DND-41 (cell line): ENCODE data around the gene RNF148.
"Not testable (repeated sequence)": the region's sequence is repeated elsewhere in the genome, so short reads cannot be mapped to it uniquely, and the experiment has no call there.

Experiments used
- ATAC-seq: fragments of 200-7000 bp; cut with Tn5 transposase; 3 replicates; pipeline ENCODE4 v1.9.1; 2021; ENCODE audit warnings: low read depth; ENCODE audit not compliant: insufficient read depth
- DNase-seq: peaks from one replicate; pipeline ENCODE4 v3.0.0-alpha.2; 2020
- H2AFZ ChIP-seq: 2 replicates; pipeline ENCODE4 v1.6.0; 2012; ENCODE audit warnings: low read depth, low read length
- H3K27ac ChIP-seq: 2 replicates; pipeline ENCODE4 v1.5.1; 2012; ENCODE audit warnings: low read length, inconsistent platforms
- H3K27me3 ChIP-seq: fragments of 200-600 bp; sonication (generic); 2 replicates; pipeline ENCODE4 v1.6.0; 2012; ENCODE audit warnings: low read length, mild to moderate bottlenecking, inconsistent platforms; ENCODE audit not compliant: insufficient read depth, poor library complexity
- H3K36me3 ChIP-seq: 2 replicates; pipeline ENCODE4 v1.5.1; 2012; ENCODE audit warnings: low read length, inconsistent platforms; ENCODE audit not compliant: insufficient read depth
- H3K4me1 ChIP-seq: 2 replicates; pipeline ENCODE4 v1.5.1; 2012; ENCODE audit warnings: mild to moderate bottlenecking, low read length; ENCODE audit not compliant: insufficient read depth
- H3K4me2 ChIP-seq: 2 replicates; pipeline ENCODE4 v1.6.0; 2012; ENCODE audit warnings: mild to moderate bottlenecking, moderate library complexity, low read length, inconsistent platforms; ENCODE audit not compliant: insufficient read depth
- H3K4me3 ChIP-seq, 2 experiments: fragments of 200-600 bp in 1 of 2; shearing (Covaris generic) in 1 of 2; 2 replicates each; pipeline ENCODE4 v1.5.1; 2012 to 2016; ENCODE audit warnings: inconsistent platforms in 2 of 2, low read length in 2 of 2, mild to moderate bottlenecking in 2 of 2, low read depth in 1 of 2, moderate library complexity in 1 of 2
- H3K79me2 ChIP-seq: 2 replicates; pipeline ENCODE4 v1.6.0; 2012; ENCODE audit warnings: low read length, inconsistent platforms; ENCODE audit not compliant: insufficient read depth
- H3K9ac ChIP-seq: 2 replicates; pipeline ENCODE4 v1.6.0; 2012; ENCODE audit warnings: low read depth, mild to moderate bottlenecking, inconsistent platforms, low read length, moderate library complexity
- H3K9me3 ChIP-seq: 2 replicates; pipeline ENCODE4 v1.5.1; 2012; ENCODE audit warnings: low read length, moderate library complexity, mild to moderate bottlenecking, inconsistent platforms; ENCODE audit not compliant: insufficient read depth, severe bottlenecking
- H4K20me1 ChIP-seq: 2 replicates; pipeline ENCODE4 v1.6.0; 2012; ENCODE audit warnings: low read length; ENCODE audit not compliant: insufficient read depth
- EZH2 ChIP-seq: IDR thresholded peaks from 3 replicates; pipeline ENCODE4 v1.6.1; 2012; ENCODE audit warnings: borderline replicate concordance, low read depth, mild to moderate bottlenecking, moderate library complexity, low read length, inconsistent platforms; ENCODE audit not compliant: severe bottlenecking
- TF ChIP-seq, protein P1 (sequence below): IDR thresholded peaks from 2 replicates; pipeline ENCODE4 v1.5.1; 2012; ENCODE audit warnings: borderline replicate concordance, low read length, moderate library complexity, mild to moderate bottlenecking; ENCODE audit not compliant: poor library complexity, severe bottlenecking; ENCODE audit errors: extremely low read depth

RNF148 gene

DNA sequence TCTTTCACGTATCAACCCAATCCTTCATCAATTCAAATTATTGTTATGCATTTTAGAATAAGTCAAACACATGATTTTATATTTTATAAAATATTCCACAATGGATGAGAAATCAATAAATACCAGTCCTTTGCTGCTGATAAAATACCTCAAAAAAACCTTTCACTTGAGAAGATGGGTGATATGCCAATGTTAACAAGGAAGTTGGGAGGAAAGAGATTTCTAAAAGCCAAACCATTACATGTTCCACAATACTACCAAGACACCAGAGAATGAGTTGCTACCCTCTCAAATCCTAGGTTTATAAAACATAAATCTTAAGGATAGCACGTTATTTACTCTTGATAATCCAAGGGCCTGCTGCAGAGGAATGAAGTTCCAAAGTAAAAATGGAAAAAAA lies 18.2 kb downstream of the RNF148 start:
- no peaks in the 10 kb centered on the region for H3K9me3 ChIP-seq
- no peaks in the 10 kb centered on the region for H3K27me3 ChIP-seq
- H3K79me2 ChIP-seq = no peaks in the 10 kb centered on the region
- no peak overlapping the region for H3K27ac ChIP-seq
- H2AFZ ChIP-seq = no peak overlapping the region
- H3K4me2 ChIP-seq = no peak overlapping the region
- no peaks in the 10 kb centered on the region for H3K36me3 ChIP-seq
- no peak overlapping the region for H3K9ac ChIP-seq
- DNase-seq (no peak), ATAC-seq (no peak)
- H3K4me1 ChIP-seq = no peaks in the 10 kb centered on the region
- no peak overlapping the region for H3K4me3 ChIP-seq
- no peak for TF ChIP-seq EZH2
- TF ChIP-seq, protein P1, sequence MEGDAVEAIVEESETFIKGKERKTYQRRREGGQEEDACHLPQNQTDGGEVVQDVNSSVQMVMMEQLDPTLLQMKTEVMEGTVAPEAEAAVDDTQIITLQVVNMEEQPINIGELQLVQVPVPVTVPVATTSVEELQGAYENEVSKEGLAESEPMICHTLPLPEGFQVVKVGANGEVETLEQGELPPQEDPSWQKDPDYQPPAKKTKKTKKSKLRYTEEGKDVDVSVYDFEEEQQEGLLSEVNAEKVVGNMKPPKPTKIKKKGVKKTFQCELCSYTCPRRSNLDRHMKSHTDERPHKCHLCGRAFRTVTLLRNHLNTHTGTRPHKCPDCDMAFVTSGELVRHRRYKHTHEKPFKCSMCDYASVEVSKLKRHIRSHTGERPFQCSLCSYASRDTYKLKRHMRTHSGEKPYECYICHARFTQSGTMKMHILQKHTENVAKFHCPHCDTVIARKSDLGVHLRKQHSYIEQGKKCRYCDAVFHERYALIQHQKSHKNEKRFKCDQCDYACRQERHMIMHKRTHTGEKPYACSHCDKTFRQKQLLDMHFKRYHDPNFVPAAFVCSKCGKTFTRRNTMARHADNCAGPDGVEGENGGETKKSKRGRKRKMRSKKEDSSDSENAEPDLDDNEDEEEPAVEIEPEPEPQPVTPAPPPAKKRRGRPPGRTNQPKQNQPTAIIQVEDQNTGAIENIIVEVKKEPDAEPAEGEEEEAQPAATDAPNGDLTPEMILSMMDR = no peak
- H4K20me1 ChIP-seq = no peaks in the 10 kb centered on the region

DNA sequence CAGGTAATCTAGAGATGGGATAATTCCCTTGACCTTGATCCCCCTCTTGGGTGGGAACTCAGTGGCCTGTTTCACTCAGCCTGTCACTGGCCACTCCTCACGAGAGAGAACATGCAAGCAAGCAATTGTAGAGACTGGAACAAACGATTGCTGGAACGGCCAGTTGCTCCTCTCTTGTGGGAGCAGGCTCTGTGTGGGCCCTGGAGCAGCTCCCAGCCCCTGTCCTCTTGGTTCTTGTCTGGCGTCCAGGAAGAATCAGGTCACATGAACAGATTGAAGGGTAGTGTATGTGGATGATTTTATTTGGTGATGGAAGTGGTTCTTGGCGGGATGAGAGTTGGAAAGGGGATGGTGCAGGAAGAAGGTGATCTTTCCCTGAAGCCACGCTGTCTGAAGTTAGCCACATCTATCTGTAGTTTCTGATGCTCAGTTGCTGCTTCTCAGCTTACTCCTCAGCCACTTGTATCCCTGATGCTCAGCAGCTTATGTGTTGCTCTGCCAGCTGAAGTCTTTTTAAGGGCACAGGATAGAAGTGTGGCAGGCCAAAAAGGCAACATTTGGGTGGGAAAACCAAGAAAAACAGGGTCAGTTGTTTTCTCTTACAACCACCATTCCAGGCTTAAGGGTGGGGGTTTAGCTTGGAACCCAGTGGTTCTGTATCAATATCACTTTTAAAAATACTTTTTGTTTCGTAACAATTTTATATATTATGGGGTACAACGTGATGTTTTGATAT lies 19.7 kb downstream of the RNF148 start:
- Histone ChIP-seq H3K9ac (no peak overlapping the region), H3K9me3 (no peaks in the 10 kb centered on the region), H3K27ac (no peak overlapping the region), H3K4me1 (no peaks in the 10 kb centered on the region), H3K4me3 (no peak overlapping the region), H3K27me3 (no peaks in the 10 kb centered on the region), H4K20me1 (no peaks in the 10 kb centered on the region), H3K4me2 (no peak overlapping the region), H2AFZ (no peak overlapping the region), H3K36me3 (no peaks in the 10 kb centered on the region), H3K79me2 (no peaks in the 10 kb centered on the region)
- ATAC-seq (no peak), DNase-seq (no peak)
- no peak for TF ChIP-seq EZH2
- TF ChIP-seq, protein P1 = no peak

DNA sequence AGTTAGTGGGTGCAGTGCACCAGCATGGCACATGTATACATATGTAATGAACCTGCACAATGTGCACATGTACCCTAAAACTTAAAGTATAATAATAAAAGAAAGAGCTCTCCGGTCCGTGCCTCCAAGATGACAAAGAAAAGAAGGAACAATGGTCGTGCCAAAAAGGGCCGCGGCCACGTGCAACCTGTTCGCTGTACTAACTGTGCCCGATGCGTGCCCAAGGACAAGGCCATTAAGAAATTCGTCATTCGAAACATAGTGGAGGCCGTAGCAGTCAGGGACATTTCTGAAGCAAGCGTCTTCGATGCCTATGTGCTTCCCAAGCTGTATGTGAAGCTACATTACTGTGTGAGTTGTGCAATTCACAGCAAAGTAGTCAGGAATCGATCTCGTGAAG lies 21.5 kb downstream of the RNF148 start:
- H3K4me2 ChIP-seq, H3K79me2 ChIP-seq, H3K9me3 ChIP-seq, H3K4me1 ChIP-seq, H3K27me3 ChIP-seq, ATAC-seq, H2AFZ ChIP-seq, H3K9ac ChIP-seq, H3K4me3 ChIP-seq, H3K36me3 ChIP-seq, H4K20me1 ChIP-seq, H3K27ac ChIP-seq, DNase-seq: not testable (repeated sequence)

DNA sequence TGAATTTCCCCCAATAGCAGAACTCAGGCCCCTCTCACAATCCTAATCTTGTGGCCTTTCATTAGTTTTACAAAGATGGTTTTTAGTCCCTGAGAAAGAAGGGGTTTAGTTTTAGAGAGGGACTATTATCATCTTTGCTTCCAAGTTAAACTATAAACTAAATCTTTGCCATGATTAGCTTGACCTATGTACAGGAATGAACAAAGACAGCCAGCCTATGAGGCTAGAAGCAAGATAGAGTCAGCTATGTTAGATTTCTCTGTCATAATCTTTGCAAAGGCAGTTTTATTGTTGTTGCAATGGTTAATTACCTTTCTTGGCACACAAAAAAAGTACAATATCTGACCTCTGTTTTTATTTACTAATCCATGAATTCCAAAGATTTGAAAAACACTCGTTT lies 22.9 kb downstream of the RNF148 start:
- no peaks in the 10 kb centered on the region for H4K20me1 ChIP-seq
- no peak overlapping the region for H3K27ac ChIP-seq
- H3K9ac ChIP-seq = no peak overlapping the region
- no peaks in the 10 kb centered on the region for H3K27me3 ChIP-seq
- no peak overlapping the region for H2AFZ ChIP-seq
- TF ChIP-seq, protein P1 = no peak
- TF ChIP-seq EZH2 = no peak
- no peaks in the 10 kb centered on the region for H3K4me1 ChIP-seq
- H3K36me3 ChIP-seq = no peaks in the 10 kb centered on the region
- DNase-seq (no peak), ATAC-seq (no peak)
- H3K4me2 ChIP-seq = no peak overlapping the region
- no peak overlapping the region for H3K4me3 ChIP-seq
- no peaks in the 10 kb centered on the region for H3K79me2 ChIP-seq
- no peaks in the 10 kb centered on the region for H3K9me3 ChIP-seq

DNA sequence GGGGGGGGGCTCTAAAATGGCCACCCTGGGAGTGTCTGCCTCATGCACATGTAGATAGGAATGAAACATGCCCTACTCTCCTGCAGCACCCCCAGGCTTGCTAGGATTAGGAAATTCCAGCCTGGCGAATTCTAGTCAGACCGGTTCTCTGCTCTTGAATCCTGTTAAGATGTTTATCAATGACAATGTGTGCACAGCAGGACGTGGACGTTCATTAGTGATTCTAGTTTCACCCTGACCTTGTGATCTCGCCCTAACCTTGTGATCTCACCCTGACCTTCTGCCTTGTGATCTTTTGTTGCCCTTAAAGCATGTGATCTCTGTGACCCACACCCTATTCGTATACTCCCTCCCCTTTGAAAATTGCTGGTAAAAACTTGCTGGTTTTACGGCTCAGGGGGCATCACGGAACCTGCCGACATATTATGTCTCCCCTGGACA lies 23.4 kb downstream of the RNF148 start:
- not testable (repeated sequence) for DNase-seq, H4K20me1 ChIP-seq, H3K4me1 ChIP-seq, H3K36me3 ChIP-seq, H3K79me2 ChIP-seq, H2AFZ ChIP-seq, H3K4me2 ChIP-seq, H3K9ac ChIP-seq, H3K27ac ChIP-seq, H3K9me3 ChIP-seq, ATAC-seq, H3K4me3 ChIP-seq, H3K27me3 ChIP-seq
